ENCODE results near the gene HOXB2. TPM values are rescaled to one million over a fixed set of nuclear protein-coding genes. Genes with fewer than 3 reads are reported as not detected.

Gene HOXB2
- total and polyA plus RNA-seq, 9 of the 15 experiments (the other 6 are each of a cell fraction or from before 2014, with no cell fraction given), result 2.1 to 97.7 (median 21.2) TPM

- TF ChIP-seq ZBTB40 (IDR thresholded peaks at IDR 0.05) (no peak), ZBTB40 (CRISPR knock-in tag; IDR thresholded peaks at IDR 0.05) (no peak), GABPB1 (CRISPR knock-in tag; IDR thresholded peaks at IDR 0.05) (0 out of 2 replicates have a peak, but pooled peaks have one; percentile 12), ETV1 (tag; conservative IDR thresholded peaks at IDR 0.05; ENCODE audit: low read depth) (0 out of 2 replicates have a peak, but pooled peaks have one; percentile 13), FOXP4 (CRISPR knock-in tag; IDR thresholded peaks at IDR 0.05; ENCODE audit: borderline replicate concordance) (no peak), POLR3A (IDR thresholded peaks at IDR 0.05; ENCODE audit: borderline replicate concordance, extremely low read depth, insufficient read depth, insufficient read length) (no peak), DPF2 (IDR thresholded peaks at IDR 0.05) (no peak), FOXO4 (CRISPR knock-in tag; IDR thresholded peaks at IDR 0.05) (no peak), ELF2 (CRISPR knock-in tag; IDR thresholded peaks at IDR 0.05) (no peak), NUFIP1 (IDR thresholded peaks at IDR 0.05; ENCODE audit: partially characterized antibody) (no peak), SMAD1 (IDR thresholded peaks at IDR 0.05; ENCODE audit: low read depth, low read length, partially characterized antibody) (no peak), KDM1A (IDR thresholded peaks at IDR 0.05) (peak in 1 of 2 experiments; percentile 5; a peak in 1 of 4 replicates), PREB (CRISPR knock-in tag; IDR thresholded peaks at IDR 0.05) (no peak), SLC30A9 (CRISPR knock-in tag; IDR thresholded peaks at IDR 0.05) (no peak)
Observed at GRCh38 chr17:48544349-48545021, 424 bp downstream of the HOXB2 start (continued).
